NB4 (cell line): ENCODE measurements around the gene USP31.

Source experiments
- CTCF ChIP-seq: IDR thresholded peaks from one replicate; pipeline ENCODE4 v1.5.1; 2012; ENCODE audit warnings: low read depth, low read length
- MYC ChIP-seq: IDR thresholded peaks from 2 replicates; pipeline ENCODE4 v1.6.1; 2011; ENCODE audit warnings: low read depth, low read length
- POLR2A ChIP-seq: IDR thresholded peaks from 2 replicates; pipeline ENCODE4 v1.6.1; 2011; ENCODE audit warnings: mild to moderate bottlenecking; ENCODE audit not compliant: insufficient read length; ENCODE audit errors: extremely low read depth

GRCh38 chr16:23124315-23124714, 24.9 kb downstream of the USP31 start:
- TF ChIP-seq POLR2A (no peak), CTCF (no peak), MYC (no peak)
